Stimulated activated CD8-positive, alpha-beta memory T cell treated with anti-CD3 and anti-CD28 coated beads, Interleukin-4, amount 100 ng/mL, for 4 hours (primary cell): ENCODE data around the gene USB1.
"Not testable (repeated sequence)": the region's sequence is repeated elsewhere in the genome, so short reads cannot be mapped to it uniquely, and the experiment has no call there.

Source experiments
- DNase-seq, 2 donors: peaks; one replicate each; pipeline ENCODE4 v3.0.0-alpha.2; 2020; ENCODE audit warnings: low read depth in 2 of 2, low spot score in 1 of 2

USB1 gene

DNA sequence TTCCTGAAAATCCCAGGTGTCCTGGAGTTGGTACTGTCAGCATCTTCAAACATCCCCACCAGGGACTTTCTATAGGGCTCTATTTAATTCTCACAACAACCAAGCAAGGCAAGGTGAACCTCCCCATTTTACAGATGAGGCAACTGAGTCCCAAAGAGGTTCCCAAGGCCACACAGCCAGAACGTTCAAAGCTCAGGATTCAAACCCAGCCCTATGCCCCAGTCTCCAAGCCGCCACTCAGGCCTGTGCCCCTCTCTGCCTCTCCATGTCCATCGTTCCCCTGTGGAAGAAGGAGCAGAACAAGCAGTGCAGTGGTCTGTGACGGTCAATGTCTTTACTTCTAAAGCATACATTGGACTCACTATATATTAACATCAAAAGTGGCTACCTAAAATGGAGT is 6.8 kb upstream of the USB1 start:
- no peak for DNase-seq

GRCh38 chr16:57994778-57995177 is 6.4 kb upstream of the USB1 start:
- DNase-seq = no peak

DNA sequence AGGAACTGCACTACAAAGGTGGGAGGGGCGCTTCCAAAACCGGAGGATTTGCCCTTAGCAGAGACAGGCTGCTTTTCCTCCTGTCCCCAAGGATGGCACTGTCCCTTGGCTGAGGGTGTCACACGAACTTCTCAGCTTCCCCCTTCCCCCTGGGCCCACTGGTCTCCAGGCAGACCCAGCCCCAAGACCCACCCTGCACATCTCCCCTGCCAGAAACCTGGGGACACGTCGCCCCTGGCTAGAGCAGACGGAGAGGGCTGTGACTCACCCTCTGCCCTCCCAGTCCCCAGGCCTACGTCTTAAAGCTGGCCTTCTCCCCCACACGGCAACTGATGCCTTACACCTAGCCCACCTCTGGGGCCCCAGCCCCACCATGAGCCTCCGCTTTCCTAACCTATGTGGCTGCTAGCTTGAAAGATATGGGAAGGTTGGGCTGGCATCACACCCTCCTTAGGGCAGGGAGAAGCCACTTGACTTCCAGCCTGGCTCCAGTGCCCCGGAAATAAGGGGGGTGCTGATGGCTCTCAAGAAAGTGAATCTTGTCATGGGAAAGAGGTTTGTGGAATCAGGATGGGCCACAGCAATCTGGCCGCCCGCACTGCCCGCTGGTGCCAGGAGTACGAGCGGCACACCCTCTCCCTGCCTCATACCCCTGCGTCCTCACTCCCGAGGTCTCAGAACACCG is 5.3 kb upstream of the USB1 start:
- no peak for DNase-seq

GRCh38 chr16:57996406-57997175 is 4.6 kb upstream of the USB1 start:
- DNase-seq = no peak

DNA sequence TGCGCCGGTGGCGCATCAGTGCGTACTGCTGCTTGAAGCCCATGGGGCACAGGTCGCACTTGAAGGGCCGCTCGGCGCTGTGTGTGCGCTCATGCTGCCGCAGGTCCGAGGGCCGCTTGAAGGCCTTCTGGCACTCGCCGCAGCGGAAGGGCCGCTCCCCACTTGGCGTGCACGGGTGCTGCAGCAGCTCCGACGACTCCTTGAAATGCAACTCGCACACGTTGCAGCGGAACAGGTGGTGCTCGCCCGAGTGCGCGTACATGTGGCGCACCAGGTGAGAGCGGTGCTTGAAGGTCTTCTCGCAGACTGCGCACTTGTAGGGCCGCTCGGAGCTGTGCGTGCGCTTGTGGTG is 4.1 kb upstream of the USB1 start:
- no peak for DNase-seq

- no peak for DNase-seq
These were observed 3.5 kb upstream of the USB1 start for GRCh38 chr16:57997528-57998265.

DNA sequence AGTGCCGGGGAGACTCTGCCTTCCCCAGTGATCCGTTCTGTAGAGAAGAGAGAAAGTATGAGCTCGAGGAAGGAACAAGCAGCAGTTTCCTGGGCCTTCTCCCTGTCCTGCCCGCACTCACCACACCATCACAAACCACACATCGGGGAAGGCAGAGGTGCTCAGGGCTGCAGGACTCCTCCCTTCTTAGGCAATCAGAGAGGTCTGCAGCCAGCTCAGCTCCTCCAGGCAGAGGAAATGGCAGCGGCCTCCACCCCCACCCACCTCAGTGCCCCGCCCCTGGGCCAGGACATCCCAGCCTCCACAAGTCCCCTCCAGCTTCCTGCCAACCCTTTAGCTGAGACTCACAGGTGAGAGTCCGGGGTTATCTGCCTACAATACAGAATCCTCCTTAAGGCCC is 2.7 kb upstream of the USB1 start:
- DNase-seq = peak in 1 of 2 donors; percentile 42

DNA sequence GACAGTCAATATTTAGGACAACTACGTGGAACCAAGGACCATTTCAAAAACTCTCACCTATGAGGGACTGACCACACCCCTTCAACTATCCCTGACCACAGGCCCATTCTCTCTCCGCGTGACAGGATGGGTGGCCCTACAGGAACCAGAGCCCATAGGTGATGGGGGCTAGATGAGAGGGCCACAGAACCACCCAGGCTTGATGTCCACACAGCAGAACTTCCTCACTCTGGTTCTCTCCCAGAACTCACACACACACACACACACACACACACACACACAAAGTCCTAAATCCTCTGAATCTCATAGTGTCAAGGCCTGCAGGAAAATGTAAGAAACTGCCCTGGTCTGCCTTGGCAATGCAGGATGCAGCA is 2.2 kb upstream of the USB1 start:
- no peak for DNase-seq

GRCh38 chr16:57999366-57999970 is 1.7 kb upstream of the USB1 start:
- DNase-seq = no peak

- no peak for DNase-seq
These were observed 1.1 kb upstream of the USB1 start, which contains the start of gene ZNF319 for GRCh38 chr16:57999971-58000705. Gene ZNF319 (minus strand): TSS chr16:58000672. CDS start chr16:57998265, 2,407 bp downstream.

- DNase-seq = no peak
These were observed 691 bp downstream of the USB1 start for GRCh38 chr16:58001781-58002415.

GRCh38 chr16:58002416-58002800 is 1.2 kb downstream of the USB1 start:
- no peak for DNase-seq

DNA sequence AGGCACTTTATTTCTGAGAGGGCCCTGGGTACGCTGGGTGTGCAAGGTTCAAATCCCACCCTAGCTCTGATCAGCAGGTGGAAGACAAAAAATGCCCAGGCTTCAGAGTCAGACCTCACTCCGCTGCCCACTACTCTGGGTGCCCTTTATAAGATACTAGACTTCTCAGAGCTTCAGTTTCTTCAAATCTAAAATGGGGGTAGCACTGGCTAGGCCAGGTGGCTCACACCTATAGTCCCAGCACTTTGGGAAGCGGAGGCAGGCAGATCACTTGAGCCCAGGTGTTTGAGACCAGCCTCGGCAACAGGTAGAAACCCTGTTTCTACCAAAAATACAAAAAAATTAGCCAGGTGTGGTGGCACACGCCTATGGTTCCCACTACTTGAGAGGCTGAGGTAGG is 1.7 kb downstream of the USB1 start:
- DNase-seq = no peak

DNA sequence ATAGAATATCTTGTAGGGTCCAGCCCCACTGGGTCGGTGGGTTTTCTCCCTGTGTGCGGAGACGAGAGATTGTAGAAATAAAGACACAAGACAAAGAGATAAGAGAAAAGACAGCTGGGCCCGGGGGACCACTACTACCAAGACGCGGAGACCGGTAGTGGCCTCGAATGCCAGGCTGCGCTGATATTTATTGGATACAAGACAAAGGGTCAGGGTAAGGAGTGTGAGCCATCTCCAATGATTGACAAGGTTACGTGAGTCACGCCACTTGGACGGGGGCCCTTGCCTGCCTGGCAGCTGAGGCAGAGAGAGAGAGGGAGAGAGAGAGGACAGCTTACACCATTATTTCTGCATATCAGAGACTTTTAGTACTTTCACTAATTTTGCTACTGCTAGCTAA is 3.5 kb downstream of the USB1 start:
- DNase-seq = not testable (repeated sequence)

GRCh38 chr16:58009856-58010416 is 8.7 kb downstream of the USB1 start:
- no peak for DNase-seq

GRCh38 chr16:58010886-58011285 is 9.7 kb downstream of the USB1 start:
- no peak for DNase-seq

DNA sequence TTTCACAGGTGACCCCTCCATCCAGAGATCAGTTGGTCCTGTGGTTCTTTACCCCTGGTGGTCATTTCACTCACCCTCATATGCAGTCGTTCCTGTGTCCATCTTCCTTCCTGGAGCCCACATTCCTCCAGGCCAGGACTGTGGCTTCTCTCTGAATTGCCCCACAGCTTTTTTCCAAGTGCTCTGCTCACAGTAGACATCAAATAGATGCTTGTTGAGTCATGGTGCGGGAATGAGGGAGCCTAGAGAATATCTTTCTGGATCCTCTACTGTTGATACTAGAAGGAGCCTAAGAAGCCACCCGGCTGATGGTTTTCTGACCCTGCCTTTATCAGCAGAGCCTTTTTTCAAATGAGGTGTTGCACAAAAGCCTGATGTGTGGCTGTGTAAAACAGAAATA is 10.4 kb downstream of the USB1 start:
- no peak for DNase-seq

GRCh38 chr16:58012481-58012880 is 11.3 kb downstream of the USB1 start:
- DNase-seq = no peak

DNA sequence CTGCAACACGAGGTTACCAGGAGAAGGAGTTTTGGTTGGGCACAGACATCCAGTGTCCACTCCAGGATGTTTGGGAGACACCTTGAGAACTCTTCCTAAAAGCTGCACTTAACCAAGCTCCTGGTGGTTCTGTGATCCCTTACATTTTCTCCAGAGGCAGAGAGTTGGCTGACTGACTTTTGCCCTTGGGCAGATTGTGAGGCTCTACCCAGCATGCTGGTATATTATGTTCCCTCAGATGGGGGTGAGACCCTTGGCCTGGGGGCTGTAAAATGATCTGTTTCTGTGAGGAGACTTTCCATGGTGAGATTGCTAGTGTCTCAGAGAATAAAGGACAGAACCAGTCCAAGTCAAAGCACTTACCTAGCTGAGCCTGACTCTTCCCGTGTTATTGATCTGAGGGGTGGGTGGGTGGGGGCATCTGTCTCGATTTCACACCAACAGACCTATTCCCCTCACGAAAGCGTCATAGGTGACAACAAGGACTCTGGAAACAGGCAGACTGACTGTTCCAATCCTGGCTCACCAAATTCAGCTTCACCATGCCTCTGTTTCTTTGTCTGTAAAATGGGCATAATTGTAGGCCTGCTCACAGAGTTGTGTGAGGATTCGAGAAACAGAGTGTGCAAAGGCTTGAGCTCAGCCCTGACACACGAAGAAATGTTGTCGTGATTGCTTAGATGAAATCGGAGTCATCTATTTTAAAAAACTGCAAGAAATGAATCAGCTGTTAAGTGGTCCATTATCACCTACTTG is 12.2 kb downstream of the USB1 start:
- no peak for DNase-seq
